NCI-H345 treated with DMSO at 0.1 percent for 48 hours (cell line): ENCODE data around the gene ADSL.

Source experiments
- DNase-seq: peaks from one replicate; lab custom pipeline; 2025; ENCODE audit not compliant: unreplicated experiment; lab: John Stamatoyannopoulos, UW

Gene ADSL

DNA sequence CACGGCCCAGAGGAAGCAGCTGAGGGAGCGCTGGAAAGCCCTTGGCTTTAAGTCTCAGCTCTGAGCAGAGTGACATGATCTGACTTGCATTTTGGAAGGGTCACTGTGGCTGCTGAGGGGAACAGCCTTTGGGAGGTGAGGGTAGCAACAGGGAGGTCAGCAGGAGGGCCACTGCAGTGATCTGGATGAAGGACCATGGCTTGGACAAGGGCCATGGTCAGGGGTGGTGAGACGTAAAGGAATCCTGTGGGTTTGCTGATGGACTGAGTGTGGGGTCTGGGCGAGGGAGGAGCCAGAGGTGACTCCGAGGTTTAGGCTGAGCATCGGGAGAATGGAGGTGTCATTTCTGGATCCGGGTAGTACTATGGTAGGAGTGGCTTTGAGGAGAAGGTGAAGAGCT is 57.4 kb downstream of the ADSL start:
- DNase-seq = no peak

- DNase-seq = no peak
Observed at GRCh38 chr22:40404251-40405177, 58.2 kb downstream of the ADSL start.

- DNase-seq = no peak
Observed at GRCh38 chr22:40405178-40406062, 59.1 kb downstream of the ADSL start.

DNA sequence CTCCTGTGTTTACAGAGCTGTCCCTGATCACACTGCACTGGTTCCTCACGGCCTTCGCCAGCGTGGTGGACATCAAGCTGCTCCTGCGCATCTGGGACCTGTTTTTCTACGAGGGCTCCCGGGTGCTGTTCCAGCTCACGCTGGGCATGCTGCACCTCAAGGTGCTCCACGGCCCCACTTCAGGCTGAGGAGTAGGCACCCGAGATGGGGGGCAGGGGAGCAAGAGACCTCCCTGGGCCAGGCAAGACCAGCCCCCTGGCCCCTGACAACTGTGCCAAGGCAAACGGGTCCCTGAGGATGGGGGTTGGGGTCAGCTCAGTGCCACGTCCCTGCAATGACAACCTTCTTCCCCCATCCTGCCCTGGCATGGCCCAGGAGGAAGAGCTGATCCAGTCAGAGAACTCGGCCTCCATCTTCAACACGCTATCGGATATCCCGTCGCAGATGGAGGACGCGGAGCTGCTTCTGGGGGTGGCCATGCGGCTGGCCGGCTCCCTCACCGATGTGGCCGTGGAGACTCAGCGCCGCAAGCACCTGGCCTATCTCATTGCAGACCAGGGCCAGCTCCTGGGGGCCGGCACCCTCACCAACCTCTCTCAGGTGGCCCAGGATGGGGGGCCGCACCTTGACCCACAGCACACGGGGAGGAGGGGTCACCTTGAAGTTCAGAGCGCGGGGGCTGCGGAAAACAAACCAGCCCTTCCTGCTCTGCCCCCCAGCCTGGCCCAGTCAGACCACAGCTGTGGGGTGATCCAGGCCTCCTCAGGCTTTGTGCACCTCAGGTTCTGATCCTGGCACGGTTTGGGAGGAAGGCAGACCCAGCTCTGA is 60.0 kb downstream of the ADSL start:
- no peak for DNase-seq

DNA sequence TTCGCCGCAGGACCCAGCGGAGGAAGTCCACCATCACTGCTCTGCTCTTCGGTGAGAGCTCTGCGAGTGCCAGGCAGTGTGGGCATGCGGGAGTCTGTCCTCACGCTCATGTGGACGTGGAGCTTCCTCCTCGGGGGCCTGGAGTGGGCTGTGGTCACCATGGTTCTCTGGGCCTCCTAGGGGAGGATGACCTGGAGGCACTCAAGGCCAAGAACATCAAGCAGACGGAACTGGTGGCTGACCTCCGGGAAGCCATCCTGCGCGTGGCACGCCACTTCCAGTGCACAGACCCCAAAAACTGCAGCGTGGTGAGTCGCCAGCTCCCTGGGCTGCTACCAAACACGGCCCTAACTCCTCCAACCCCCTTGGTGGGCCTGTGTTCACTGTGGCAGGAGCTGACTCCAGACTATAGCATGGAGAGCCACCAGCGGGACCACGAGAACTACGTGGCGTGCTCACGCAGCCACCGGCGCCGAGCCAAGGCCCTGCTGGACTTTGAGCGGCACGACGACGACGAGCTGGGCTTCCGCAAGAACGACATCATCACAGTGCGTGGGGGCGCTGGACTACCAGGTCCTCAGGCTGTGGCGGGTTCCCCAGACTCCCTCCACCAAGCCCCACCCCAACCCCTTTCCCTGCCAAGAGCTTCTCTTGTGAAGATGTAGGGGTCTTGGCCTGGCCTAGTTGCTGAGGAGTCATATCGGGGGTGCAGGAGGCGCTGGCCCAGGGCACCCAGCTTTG is 60.9 kb downstream of the ADSL start:
- no peak for DNase-seq

DNA sequence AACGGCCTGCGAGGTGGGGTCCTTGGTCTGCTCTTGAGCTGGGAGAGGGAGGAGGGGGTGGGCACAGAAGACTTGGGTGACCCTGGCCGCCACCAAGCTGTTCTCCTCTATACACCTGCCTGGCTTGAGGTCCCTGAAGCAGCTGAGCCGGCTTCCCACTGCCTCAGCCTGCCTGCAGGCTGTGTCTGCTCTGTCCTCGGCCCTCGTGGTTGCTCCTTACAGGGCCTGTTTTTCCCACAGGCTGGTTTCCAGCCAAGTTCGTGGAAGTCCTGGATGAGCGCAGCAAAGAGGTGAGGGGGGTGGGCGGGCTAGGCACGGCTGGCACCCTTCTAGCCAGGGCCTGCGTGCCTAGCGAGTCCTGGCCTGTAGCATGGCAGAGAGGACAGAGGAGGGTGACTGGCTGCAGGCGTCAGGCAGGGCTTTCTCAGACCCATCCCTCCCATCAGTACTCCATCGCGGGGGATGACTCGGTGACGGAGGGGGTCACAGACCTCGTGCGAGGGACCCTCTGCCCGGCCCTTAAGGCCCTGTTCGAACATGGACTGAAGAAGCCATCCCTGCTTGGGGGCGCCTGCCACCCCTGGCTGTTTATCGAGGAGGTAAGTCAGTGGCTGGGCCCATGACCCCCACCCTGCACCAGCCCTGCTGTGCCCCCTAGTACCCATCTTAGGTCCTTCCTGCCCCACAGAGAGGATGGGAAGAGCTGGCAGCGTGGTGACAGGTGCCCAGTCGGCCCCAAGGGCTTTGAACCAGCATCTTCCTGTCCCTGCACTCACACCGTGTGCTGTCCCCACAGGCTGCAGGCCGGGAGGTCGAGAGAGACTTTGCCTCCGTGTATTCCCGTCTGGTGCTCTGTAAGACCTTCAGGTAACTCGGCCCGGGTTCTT is 61.8 kb downstream of the ADSL start:
- no peak for DNase-seq

DNA sequence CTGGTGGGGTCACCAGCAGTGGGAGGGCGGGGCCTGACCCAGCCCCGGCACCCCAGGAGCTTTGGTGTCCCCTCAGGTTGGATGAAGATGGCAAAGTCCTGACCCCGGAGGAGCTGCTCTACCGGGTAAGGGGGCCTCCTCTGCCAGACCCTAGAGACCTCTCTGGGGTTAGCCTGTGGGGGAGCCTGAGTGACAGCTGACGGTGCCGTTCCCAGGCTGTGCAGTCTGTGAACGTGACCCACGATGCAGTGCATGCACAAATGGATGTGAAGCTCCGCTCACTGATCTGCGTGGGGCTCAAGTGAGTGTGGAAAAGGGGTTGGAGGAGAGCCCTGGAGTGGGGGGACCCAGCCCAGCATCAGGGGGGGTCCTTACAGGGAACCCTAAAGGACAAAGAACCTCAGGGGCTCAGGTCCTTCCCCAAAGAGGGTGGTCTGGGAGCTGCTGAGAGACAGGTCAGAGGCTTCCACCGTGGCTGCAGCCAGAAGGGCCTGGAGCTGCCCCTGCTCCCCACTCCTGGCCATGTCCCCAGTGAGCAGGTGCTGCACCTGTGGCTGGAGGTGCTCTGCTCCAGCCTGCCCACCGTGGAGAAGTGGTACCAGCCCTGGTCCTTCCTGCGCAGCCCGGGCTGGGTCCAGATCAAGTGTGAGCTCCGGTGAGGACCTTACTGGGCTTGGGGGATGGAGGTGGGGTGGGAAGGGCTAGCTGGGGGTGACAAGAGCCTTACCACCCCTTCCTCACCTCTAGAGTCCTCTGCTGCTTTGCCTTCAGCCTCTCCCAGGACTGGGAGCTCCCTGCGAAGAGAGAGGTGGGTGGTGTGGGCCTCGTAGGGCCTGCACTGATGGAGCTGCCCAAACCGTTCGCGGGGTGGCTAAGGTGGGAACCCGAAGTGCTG is 62.7 kb downstream of the ADSL start:
- DNase-seq = no peak

- DNase-seq = no peak
Observed at GRCh38 chr22:40409613-40410113, 63.4 kb downstream of the ADSL start.

DNA sequence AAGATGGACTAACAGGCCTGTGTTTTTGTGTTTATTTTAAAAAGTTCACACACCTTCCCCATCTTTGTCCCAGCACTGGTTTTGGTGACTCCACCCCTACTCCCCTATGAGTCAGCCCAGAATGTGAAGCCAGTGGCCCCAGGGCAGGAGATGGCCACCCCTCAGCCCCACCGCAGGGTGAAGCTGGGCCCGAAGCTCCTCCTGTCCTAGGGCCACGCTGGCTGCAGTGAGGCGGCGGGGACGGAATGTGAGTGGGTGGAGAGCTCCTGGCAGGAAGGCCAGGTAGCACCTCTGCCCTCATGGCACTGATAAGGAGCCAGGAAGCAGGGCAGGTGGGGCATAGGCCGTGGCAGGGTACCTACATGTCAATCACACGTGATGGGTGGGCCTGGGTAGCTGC is 64.0 kb downstream of the ADSL start:
- no peak for DNase-seq

- no peak for DNase-seq
Observed at GRCh38 chr22:40410731-40411505, 64.6 kb downstream of the ADSL start.

DNA sequence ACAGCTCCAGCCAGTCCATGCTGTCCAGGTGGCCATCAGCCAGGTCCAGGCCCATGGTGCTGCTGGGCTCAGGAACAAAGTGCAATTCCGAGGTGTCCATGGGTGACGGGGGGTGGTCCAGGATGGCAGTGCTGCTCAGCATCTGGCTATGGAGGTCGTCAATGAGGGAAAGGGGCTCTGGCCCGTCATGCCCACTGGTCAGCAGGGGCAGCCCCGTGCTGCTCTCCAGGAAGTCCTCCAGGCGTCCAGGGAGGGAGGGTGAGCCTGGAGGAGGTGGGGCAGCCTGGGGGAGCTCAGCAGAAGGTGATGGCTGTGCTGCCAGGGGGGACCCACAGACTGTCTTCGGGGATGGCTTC is 65.2 kb downstream of the ADSL start:
- no peak for DNase-seq

DNA sequence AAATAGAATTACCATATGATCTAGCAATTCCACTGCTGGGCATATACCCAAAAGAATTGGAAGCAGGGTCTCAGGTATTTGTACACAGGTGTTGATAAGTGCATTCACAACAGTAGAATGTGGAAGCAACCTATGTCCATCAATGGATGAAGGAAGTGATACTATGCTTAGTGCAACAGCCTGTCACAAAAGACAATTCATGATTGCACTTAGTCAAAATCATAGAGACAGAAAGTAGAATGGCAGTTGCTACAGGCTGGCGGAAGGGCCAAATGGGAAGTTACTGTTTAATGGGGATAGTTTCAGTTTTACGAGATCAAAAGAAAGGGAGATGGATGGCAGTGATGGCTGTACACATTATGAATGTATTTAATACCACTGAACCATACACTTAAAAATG is 66.1 kb downstream of the ADSL start:
- DNase-seq = no peak

- no peak for DNase-seq
Observed at GRCh38 chr22:40413873-40414272, 67.6 kb downstream of the ADSL start.

GRCh38 chr22:40414311-40414710 is 68.0 kb downstream of the ADSL start:
- no peak for DNase-seq

GRCh38 chr22:40414838-40415505 is 68.7 kb downstream of the ADSL start:
- DNase-seq = no peak

- no peak for DNase-seq
Observed at GRCh38 chr22:40415531-40416266, 69.4 kb downstream of the ADSL start.

DNA sequence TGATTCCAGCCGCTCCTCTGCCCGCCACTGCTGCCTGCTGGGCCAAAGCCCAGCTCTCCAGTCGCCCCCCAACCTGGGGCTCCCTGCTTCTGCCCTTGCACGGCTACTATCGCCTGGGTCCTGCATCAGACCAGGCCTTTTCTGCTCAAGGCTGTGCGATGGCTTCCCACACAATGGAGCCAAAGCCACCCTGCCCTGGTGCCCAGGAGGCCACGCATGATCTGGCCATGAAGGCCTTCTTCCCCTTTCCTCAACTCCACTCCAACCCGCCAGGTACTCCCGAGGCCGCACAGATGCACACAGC is 69.9 kb downstream of the ADSL start:
- no peak for DNase-seq
